HEK293 (cell line): ENCODE results near the gene ATRNL1.

Source experiments
- CTCF ChIA-PET: fragments of 350-600 bp; formaldehyde crosslinking; extraction: SDS; loops from one replicate; lab custom pipeline; 2021; ENCODE audit warnings: antibody characterized with exemption; lab: Yijun Ruan, JAX
- POLR2A ChIA-PET: fragments of 300-600 bp; formaldehyde crosslinking; extraction: SDS; loops from one replicate; lab custom pipeline; 2020; ENCODE audit warnings: antibody characterized with exemption, inconsistent platforms; lab: Yijun Ruan, JAX
- H3K27ac ChIP-seq: fragments of 200-500 bp; sonication (Bioruptor generic); 2 replicates; pipeline ENCODE4 v1.5.1; 2014; ENCODE audit warnings: low read depth, low read length, control low read depth, inconsistent platforms; ENCODE audit errors: extremely low read depth
- H3K36me3 ChIP-seq, 2 experiments: fragments of 200-500 bp in 1 of 2; sonication (Bioruptor generic) in 1 of 2; 1 replicate in 1 of 2; 2 replicates in 1 of 2; pipeline ENCODE4 v1.5.1; 2014 to 2017; ENCODE audit warnings: inconsistent platforms in 2 of 2, low read length in 2 of 2; ENCODE audit not compliant: control insufficient read depth in 2 of 2, insufficient read depth in 1 of 2
- H3K4me1 ChIP-seq: fragments of 200-500 bp; sonication (Bioruptor generic); 2 replicates; pipeline ENCODE4 v1.5.1; 2014; ENCODE audit warnings: mild to moderate bottlenecking, low read length, inconsistent platforms; ENCODE audit not compliant: control insufficient read depth, insufficient read depth
- H3K4me3 ChIP-seq: 2 replicates; pipeline ENCODE4 v1.5.1; 2011; ENCODE audit warnings: low read depth, mild to moderate bottlenecking, control low read depth, low read length, moderate library complexity
- H3K9me3 ChIP-seq: fragments of 200-500 bp; sonication (Bioruptor generic); 2 replicates; pipeline ENCODE4 v1.5.1; 2014; ENCODE audit warnings: low read depth, low read length, inconsistent platforms; ENCODE audit not compliant: control insufficient read depth, insufficient read depth
- KLF8 ChIP-seq: fragments of 450-650 bp; formaldehyde crosslinking; IDR thresholded peaks from 2 replicates; pipeline ENCODE4 v1.5.1; 2016; ENCODE audit warnings: missing biosample characterization, missing genetic modification characterization
- OVOL3 ChIP-seq: fragments of 450-650 bp; formaldehyde crosslinking; IDR thresholded peaks from 2 replicates; pipeline ENCODE4 v1.5.1; 2016; ENCODE audit warnings: missing biosample characterization, missing genetic modification characterization
- SETDB1 ChIP-seq: IDR thresholded peaks from one replicate; pipeline ENCODE4 v1.6.1; 2017; ENCODE audit warnings: mild to moderate bottlenecking, low read length, moderate library complexity, mixed read lengths; ENCODE audit not compliant: insufficient read length
- SP3 ChIP-seq: fragments of 450-650 bp; formaldehyde crosslinking; IDR thresholded peaks from 2 replicates; pipeline ENCODE4 v1.5.1; 2016; ENCODE audit warnings: missing biosample characterization, missing genetic modification characterization
- SP7 ChIP-seq: fragments of 450-650 bp; formaldehyde crosslinking; IDR thresholded peaks from 2 replicates; pipeline ENCODE4 v1.5.1; 2016; ENCODE audit warnings: missing biosample characterization, missing genetic modification characterization
- ZBTB48 ChIP-seq: fragments of 450-650 bp; formaldehyde crosslinking; IDR thresholded peaks from 2 replicates; pipeline ENCODE4 v1.5.1; 2016; ENCODE audit warnings: missing biosample characterization, missing genetic modification characterization
- ZBTB7A ChIP-seq: fragments of 450-650 bp; formaldehyde crosslinking; IDR thresholded peaks from 2 replicates; pipeline ENCODE4 v1.5.1; 2016; ENCODE audit warnings: low read depth, missing biosample characterization, missing genetic modification characterization
- ZBTB8A ChIP-seq: fragments of 450-650 bp; formaldehyde crosslinking; IDR thresholded peaks from 2 replicates; pipeline ENCODE4 v1.5.1; 2016; ENCODE audit warnings: missing biosample characterization, missing genetic modification characterization
- ZNF133 ChIP-seq: fragments of 450-650 bp; formaldehyde crosslinking; IDR thresholded peaks from 2 replicates; pipeline ENCODE4 v1.5.1; 2016; ENCODE audit warnings: missing biosample characterization, missing genetic modification characterization
- ZNF175 ChIP-seq: fragments of 450-650 bp; formaldehyde crosslinking; IDR thresholded peaks from 2 replicates; pipeline ENCODE4 v1.5.1; 2016; ENCODE audit warnings: missing biosample characterization, missing genetic modification characterization
- ZNF221 ChIP-seq: fragments of 450-650 bp; formaldehyde crosslinking; IDR thresholded peaks from 2 replicates; pipeline ENCODE4 v1.5.1; 2017; ENCODE audit warnings: missing biosample characterization, missing genetic modification characterization, borderline replicate concordance
- ZNF23 ChIP-seq: fragments of 450-650 bp; formaldehyde crosslinking; IDR thresholded peaks from 2 replicates; pipeline ENCODE4 v1.5.1; 2016; ENCODE audit warnings: missing biosample characterization, missing genetic modification characterization, borderline replicate concordance
- ZNF266 ChIP-seq: fragments of 450-650 bp; formaldehyde crosslinking; IDR thresholded peaks from 2 replicates; pipeline ENCODE4 v1.5.1; 2016; ENCODE audit warnings: missing biosample characterization, missing genetic modification characterization, low read depth
- ZNF274 ChIP-seq, 2 experiments: fragments of 200-500 bp in 1 of 2; fragments of 450-650 bp in 1 of 2; sonication (Bioruptor generic) in 1 of 2; formaldehyde crosslinking in 1 of 2; IDR thresholded peaks; 2 replicates each; pipeline versions ENCODE4 v1.5.1 to v1.6.1; 2014 to 2016; ENCODE audit warnings: borderline replicate concordance in 1 of 2, inconsistent platforms in 1 of 2, low read length in 1 of 2, missing biosample characterization in 1 of 2, missing genetic modification characterization in 1 of 2
- ZNF302 ChIP-seq: fragments of 450-650 bp; formaldehyde crosslinking; IDR thresholded peaks from 2 replicates; pipeline ENCODE4 v1.5.1; 2016; ENCODE audit warnings: missing biosample characterization, missing genetic modification characterization, low read depth
- ZNF510 ChIP-seq: fragments of 450-650 bp; formaldehyde crosslinking; IDR thresholded peaks from 2 replicates; pipeline ENCODE4 v1.5.1; 2018; ENCODE audit warnings: mild to moderate bottlenecking, missing genetic modification characterization, missing biosample characterization; ENCODE audit not compliant: insufficient replicate concordance
- ZNF521 ChIP-seq: fragments of 450-650 bp; formaldehyde crosslinking; IDR thresholded peaks from 2 replicates; pipeline ENCODE4 v1.5.1; 2017; ENCODE audit warnings: missing biosample characterization, mild to moderate bottlenecking, missing genetic modification characterization
- ZNF560 ChIP-seq: fragments of 450-650 bp; formaldehyde crosslinking; IDR thresholded peaks from 2 replicates; pipeline ENCODE4 v1.5.1; 2017; ENCODE audit warnings: missing biosample characterization, missing genetic modification characterization, borderline replicate concordance
- ZNF571 ChIP-seq: fragments of 450-650 bp; formaldehyde crosslinking; IDR thresholded peaks from 2 replicates; pipeline ENCODE4 v1.5.0; 2017; ENCODE audit warnings: missing biosample characterization, missing genetic modification characterization
- ZNF658 ChIP-seq: fragments of 450-650 bp; formaldehyde crosslinking; IDR thresholded peaks from 2 replicates; pipeline ENCODE4; 2016; ENCODE audit warnings: missing biosample characterization, missing genetic modification characterization
- ZNF660 ChIP-seq: fragments of 450-650 bp; IDR thresholded peaks from 2 replicates; pipeline ENCODE4 v1.5.1; 2018; ENCODE audit warnings: missing biosample characterization, mild to moderate bottlenecking, missing genetic modification characterization
- ZNF707 ChIP-seq: fragments of 450-650 bp; formaldehyde crosslinking; IDR thresholded peaks from 2 replicates; pipeline ENCODE4 v1.5.1; 2016; ENCODE audit warnings: missing biosample characterization, missing genetic modification characterization
- ZNF768 ChIP-seq: fragments of 450-650 bp; formaldehyde crosslinking; IDR thresholded peaks from 2 replicates; pipeline ENCODE4 v1.5.1; 2018; ENCODE audit warnings: missing biosample characterization, mild to moderate bottlenecking, missing genetic modification characterization
- ZNF776 ChIP-seq: fragments of 450-650 bp; formaldehyde crosslinking; IDR thresholded peaks from 2 replicates; pipeline ENCODE4 v1.5.0; 2017; ENCODE audit warnings: missing biosample characterization, missing genetic modification characterization, borderline replicate concordance
- ZSCAN16 ChIP-seq: fragments of 450-650 bp; formaldehyde crosslinking; IDR thresholded peaks from 2 replicates; pipeline ENCODE4 v1.5.1; 2016; ENCODE audit warnings: missing biosample characterization, missing genetic modification characterization
- ZSCAN23 ChIP-seq: fragments of 450-650 bp; formaldehyde crosslinking; IDR thresholded peaks from 2 replicates; pipeline ENCODE4 v1.5.1; 2016; ENCODE audit warnings: missing biosample characterization, missing genetic modification characterization
- TF ChIP-seq, protein P1 (sequence below): fragments of 450-650 bp; formaldehyde crosslinking; IDR thresholded peaks from 2 replicates; pipeline ENCODE4 v1.5.1; 2016; ENCODE audit warnings: missing biosample characterization, missing genetic modification characterization
- TF ChIP-seq, protein P2 (sequence below): fragments of 450-650 bp; formaldehyde crosslinking; IDR thresholded peaks from 2 replicates; pipeline ENCODE4 v1.5.1; 2017; ENCODE audit warnings: missing biosample characterization, missing genetic modification characterization
- TF ChIP-seq, protein P3 (sequence below): fragments of 450-650 bp; formaldehyde crosslinking; IDR thresholded peaks from 2 replicates; pipeline ENCODE4 v1.5.1; 2016; ENCODE audit warnings: missing biosample characterization, missing genetic modification characterization
- TF ChIP-seq, protein P4 (sequence below): fragments of 450-650 bp; formaldehyde crosslinking; IDR thresholded peaks from 2 replicates; pipeline ENCODE4 v1.5.1; 2016; ENCODE audit warnings: missing biosample characterization, missing genetic modification characterization
- TF ChIP-seq, protein P5 (sequence below): fragments of 450-650 bp; formaldehyde crosslinking; IDR thresholded peaks from 2 replicates; pipeline ENCODE4 v1.5.1; 2016; ENCODE audit warnings: missing biosample characterization, missing genetic modification characterization
- TF ChIP-seq, protein P6 (sequence below): fragments of 450-650 bp; formaldehyde crosslinking; IDR thresholded peaks from 2 replicates; pipeline ENCODE4 v1.5.1; 2016; ENCODE audit warnings: missing biosample characterization, missing genetic modification characterization

Gene ATRNL1

DNA sequence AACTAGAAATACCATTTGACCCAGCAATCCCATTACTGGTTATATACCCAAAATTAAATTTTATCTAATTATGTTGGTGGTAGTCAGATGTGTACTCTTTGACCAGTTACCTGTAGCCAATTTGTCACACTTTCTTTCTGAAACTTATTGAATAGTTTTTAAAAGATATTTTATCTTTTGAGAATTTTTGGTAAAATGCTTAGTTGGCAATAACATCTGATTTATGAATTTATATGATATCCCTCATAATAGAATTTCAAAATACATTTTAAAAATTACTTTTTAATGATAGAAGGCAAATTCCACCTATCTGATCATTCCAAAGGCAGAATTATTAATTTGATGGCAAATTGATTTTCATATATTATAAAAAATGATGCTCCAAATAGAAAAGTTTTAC lies 569.3 kb downstream of the ATRNL1 start:
- POLR2A ChIA-PET, result no interaction called here

DNA sequence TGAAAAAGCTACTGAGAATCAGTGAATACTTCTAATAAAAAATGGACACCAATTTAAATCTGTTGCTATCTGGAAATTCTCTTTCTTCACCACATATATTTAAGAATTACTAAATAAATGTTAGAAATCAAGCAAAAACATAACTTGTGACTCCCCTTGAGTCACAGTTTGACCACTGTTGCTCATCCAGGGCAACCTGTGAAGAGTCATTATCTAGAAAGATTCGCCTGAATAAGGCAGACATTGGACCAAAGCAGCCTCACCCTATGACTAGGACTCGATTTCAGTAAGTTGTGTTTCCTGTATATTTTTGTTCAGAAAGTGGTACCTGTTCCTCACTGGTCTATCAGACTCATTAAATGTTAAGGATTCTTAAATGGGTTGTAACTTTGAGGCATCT lies 572.4 kb downstream of the ATRNL1 start:
- ChIA-PET POLR2A (no interaction called here), CTCF (no interaction called here)
- Histone ChIP-seq H3K4me3 (no peak overlapping the region), H3K36me3 (no peaks in the 10 kb centered on the region), H3K4me1 (no peaks in the 10 kb centered on the region), H3K27ac (no peak overlapping the region), H3K9me3 (no peaks in the 10 kb centered on the region)
- TF ChIP-seq ZNF510 (tag by site-specific recombination) (no peak), ZNF175 (tag by site-specific recombination) (no peak), ZSCAN23 (tag by site-specific recombination) (no peak), ZBTB48 (tag by site-specific recombination) (no peak), ZSCAN16 (tag by site-specific recombination) (no peak), ZNF274 (IDR thresholded peaks at IDR 0.05; ENCODE audit: low read length) (no peak), ZNF274 (tag by site-specific recombination; IDR thresholded peaks at IDR 0.05; ENCODE audit: borderline replicate concordance) (no peak), ZNF776 (tag by site-specific recombination) (no peak), ZNF658 (no peak), SP3 (tag by site-specific recombination) (no peak), ZNF768 (no peak), ZNF660 (tag by site-specific recombination) (no peak), SP7 (tag by site-specific recombination) (no peak), ZNF571 (no peak), ZNF221 (tag by site-specific recombination) (no peak)
- TF ChIP-seq, protein P1, sequence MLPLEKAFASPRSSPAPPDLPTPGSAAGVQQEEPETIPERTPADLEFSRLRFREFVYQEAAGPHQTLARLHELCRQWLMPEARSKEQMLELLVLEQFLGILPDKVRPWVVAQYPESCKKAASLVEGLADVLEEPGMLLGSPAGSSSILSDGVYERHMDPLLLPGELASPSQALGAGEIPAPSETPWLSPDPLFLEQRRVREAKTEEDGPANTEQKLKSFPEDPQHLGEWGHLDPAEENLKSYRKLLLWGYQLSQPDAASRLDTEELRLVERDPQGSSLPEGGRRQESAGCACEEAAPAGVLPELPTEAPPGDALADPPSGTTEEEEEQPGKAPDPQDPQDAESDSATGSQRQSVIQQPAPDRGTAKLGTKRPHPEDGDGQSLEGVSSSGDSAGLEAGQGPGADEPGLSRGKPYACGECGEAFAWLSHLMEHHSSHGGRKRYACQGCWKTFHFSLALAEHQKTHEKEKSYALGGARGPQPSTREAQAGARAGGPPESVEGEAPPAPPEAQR (tag by site-specific recombination), result no peak
- TF ChIP-seq, protein P2, sequence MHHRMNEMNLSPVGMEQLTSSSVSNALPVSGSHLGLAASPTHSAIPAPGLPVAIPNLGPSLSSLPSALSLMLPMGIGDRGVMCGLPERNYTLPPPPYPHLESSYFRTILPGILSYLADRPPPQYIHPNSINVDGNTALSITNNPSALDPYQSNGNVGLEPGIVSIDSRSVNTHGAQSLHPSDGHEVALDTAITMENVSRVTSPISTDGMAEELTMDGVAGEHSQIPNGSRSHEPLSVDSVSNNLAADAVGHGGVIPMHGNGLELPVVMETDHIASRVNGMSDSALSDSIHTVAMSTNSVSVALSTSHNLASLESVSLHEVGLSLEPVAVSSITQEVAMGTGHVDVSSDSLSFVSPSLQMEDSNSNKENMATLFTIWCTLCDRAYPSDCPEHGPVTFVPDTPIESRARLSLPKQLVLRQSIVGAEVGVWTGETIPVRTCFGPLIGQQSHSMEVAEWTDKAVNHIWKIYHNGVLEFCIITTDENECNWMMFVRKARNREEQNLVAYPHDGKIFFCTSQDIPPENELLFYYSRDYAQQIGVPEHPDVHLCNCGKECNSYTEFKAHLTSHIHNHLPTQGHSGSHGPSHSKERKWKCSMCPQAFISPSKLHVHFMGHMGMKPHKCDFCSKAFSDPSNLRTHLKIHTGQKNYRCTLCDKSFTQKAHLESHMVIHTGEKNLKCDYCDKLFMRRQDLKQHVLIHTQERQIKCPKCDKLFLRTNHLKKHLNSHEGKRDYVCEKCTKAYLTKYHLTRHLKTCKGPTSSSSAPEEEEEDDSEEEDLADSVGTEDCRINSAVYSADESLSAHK, result no peak
- TF ChIP-seq, protein P3, sequence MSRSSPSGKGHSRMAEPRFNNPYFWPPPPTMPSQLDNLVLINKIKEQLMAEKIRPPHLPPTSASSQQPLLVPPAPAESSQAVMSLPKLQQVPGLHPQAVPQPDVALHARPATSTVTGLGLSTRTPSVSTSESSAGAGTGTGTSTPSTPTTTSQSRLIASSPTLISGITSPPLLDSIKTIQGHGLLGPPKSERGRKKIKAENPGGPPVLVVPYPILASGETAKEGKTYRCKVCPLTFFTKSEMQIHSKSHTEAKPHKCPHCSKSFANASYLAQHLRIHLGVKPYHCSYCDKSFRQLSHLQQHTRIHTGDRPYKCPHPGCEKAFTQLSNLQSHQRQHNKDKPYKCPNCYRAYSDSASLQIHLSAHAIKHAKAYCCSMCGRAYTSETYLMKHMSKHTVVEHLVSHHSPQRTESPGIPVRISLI (tag by site-specific recombination), result no peak

More for the DNA sequence above, 569.3 kb downstream of the ATRNL1 start:
- H3K36me3 ChIP-seq, result no peaks in the 10 kb centered on the region
- no peak for TF ChIP-seq ZNF707 (tag by site-specific recombination)
- no peak for TF ChIP-seq ZNF133
- no peak for TF ChIP-seq ZNF560
- TF ChIP-seq SETDB1, result no peak
- TF ChIP-seq OVOL3 (tag by site-specific recombination), result no peak
- no peak for TF ChIP-seq ZBTB7A (tag by site-specific recombination)
- no peak for TF ChIP-seq ZNF658
- no peak for TF ChIP-seq KLF8 (tag by site-specific recombination)
- TF ChIP-seq ZNF23 (tag by site-specific recombination), result no peak
- TF ChIP-seq ZBTB8A (tag by site-specific recombination), result no peak
- TF ChIP-seq, protein P4, sequence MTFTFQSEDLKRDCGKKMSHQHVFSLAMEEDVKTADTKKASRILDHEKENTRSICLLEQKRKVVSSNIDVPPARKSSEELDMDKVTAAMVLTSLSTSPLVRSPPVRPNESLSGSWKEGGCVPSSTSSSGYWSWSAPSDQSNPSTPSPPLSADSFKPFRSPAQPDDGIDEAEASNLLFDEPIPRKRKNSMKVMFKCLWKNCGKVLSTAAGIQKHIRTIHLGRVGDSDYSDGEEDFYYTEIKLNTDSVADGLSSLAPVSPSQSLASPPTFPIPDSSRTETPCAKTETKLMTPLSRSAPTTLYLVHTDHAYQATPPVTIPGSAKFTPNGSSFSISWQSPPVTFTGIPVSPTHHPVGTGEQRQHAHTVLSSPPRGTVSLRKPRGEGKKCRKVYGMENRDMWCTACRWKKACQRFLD (tag by site-specific recombination), result no peak
- no peak for TF ChIP-seq ZNF175 (tag by site-specific recombination)
- TF ChIP-seq, protein P5, sequence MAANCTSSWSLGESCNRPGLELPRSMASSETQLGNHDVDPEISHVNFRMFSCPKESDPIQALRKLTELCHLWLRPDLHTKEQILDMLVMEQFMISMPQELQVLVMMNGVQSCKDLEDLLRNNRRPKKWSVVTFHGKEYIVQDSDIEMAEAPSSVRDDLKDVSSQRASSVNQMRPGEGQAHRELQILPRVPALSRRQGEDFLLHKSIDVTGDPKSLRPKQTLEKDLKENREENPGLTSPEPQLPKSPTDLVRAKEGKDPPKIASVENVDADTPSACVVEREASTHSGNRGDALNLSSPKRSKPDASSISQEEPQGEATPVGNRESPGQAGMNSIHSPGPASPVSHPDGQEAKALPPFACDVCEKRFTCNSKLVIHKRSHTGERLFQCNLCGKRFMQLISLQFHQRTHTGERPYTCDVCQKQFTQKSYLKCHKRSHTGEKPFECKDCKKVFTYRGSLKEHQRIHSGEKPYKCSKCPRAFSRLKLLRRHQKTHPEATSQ (tag by site-specific recombination), result no peak
- TF ChIP-seq ZNF302 (tag by site-specific recombination), result no peak
- TF ChIP-seq ZNF266 (tag by site-specific recombination), result no peak
- no peak for TF ChIP-seq ZNF521
- TF ChIP-seq, protein P6, sequence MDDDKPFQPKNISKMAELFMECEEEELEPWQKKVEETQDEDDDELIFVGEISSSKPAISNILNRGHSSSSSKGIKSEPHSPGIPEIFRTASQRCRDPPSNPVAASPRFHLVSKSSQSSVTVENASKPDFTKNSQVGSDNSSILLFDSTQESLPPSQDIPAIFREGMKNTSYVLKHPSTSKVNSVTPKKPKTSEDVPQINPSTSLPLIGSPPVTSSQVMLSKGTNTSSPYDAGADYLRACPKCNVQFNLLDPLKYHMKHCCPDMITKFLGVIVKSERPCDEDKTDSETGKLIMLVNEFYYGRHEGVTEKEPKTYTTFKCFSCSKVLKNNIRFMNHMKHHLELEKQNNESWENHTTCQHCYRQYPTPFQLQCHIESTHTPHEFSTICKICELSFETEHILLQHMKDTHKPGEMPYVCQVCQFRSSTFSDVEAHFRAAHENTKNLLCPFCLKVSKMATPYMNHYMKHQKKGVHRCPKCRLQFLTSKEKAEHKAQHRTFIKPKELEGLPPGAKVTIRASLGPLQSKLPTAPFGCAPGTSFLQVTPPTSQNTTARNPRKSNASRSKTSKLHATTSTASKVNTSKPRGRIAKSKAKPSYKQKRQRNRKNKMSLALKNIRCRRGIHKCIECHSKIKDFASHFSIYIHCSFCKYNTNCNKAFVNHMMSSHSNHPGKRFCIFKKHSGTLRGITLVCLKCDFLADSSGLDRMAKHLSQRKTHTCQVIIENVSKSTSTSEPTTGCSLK, result no peak
- TF ChIP-seq, all 188 proteins: peak for 0
- H3K4me1 ChIP-seq, result no peaks in the 10 kb centered on the region
- no peaks in the 10 kb centered on the region for H3K9me3 ChIP-seq
- no peak overlapping the region for H3K4me3 ChIP-seq
- CTCF ChIA-PET, result no interaction called here
- no peak overlapping the region for H3K27ac ChIP-seq
